ENCODE data around the gene PSMC5. TPM values are rescaled to one million over a fixed set of nuclear protein-coding genes. Genes with fewer than 3 reads are reported as not detected.

Gene PSMC5
- 50.2 and 65.2 TPM in 2 replicates for total RNA-seq

DNA sequence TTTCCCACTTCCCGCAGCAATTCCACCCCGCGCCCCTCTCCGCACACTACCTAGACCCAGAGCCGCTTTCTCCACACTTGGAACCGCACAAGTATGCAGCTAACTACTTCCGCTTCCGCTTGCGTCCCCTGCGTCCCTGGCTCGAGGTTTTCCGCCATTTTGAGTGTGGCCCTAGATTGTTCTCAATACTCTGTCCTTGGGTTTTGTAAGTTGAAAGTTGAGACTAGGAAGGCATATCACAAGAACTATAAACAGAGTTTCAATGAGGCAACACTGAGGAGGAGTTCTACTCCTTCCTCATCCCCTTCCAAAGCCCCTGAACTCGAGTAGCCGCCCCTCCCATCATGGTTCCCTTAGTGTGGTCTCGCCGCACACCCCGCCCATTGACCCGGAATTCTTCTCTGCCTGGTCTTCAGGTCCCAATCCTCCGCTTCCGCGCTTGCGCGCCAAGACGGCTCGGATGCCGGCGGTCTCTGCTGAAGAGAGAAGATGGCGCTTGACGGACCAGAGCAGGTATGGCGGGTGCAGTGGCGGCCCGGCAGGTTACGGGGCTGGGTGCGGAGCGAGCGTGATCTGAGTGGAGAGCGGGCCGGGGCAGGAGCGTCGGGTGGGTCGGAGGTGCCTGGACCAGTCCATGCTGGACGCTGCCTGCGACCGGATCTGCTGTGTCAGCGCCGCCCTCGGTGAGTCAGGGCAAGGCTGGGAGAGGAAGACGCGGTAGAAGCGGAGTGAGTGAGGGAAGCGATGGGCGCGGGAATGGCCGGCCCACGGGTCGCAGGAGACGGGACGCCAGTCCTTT, at the start of gene PSMC5, which contains the start of gene FTSJ3:
Gene PSMC5 (plus strand): TSS at position 430 of the 799 bp plus-strand sequence. CDS start 60 bp downstream, at position 490.
Gene FTSJ3 (minus strand): TSS at position 662 of the 799 bp plus-strand sequence. CDS start 761 bp downstream, outside the sequence.

DNA sequence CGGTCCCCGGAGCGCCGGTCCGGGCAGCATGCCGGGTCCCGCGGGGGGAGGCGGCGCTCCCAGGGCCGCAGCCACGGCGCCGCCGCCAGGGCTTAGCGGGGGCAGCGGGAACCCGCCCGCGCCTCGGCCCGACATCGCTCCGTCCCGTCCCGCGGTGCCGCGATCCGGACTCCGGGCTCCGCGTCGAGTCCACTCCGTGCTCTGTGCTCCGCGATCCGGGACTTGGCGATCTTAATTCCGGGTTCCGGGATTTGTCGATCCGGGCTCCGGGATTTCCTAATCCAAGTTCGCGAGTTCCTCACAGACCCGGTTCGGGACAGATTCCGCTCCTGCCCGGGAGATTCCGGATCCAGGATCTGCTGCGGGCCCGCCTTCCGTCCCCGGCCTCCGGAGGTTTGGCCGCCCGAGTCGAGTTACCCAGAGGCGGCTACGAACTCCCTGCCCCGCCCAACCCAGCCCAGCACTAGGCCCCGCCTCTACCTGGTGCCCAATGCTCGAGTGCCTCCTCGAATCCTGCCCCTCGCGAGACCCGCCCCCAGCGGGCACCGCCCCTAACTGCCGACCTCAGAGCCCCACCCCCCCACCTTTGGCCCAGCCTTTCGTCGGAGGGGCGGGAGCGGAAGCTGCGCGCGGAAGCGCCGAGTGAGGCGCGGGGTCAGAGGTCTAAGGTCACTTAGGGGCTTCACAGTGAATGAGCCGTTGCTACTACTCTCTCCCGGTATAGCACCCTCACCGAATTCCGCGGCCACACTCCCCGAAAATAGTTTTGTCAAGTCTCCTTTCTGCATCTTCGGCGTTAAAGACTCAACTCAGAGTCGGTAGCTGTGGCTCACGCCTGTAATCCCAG, 15.5 kb downstream of the PSMC5 start, which contains the start of gene SMARCD2:
Gene SMARCD2 (minus strand): TSS at position 146 of the 847 bp plus-strand sequence. CDS start 11 bp downstream, at position 135.

DNA sequence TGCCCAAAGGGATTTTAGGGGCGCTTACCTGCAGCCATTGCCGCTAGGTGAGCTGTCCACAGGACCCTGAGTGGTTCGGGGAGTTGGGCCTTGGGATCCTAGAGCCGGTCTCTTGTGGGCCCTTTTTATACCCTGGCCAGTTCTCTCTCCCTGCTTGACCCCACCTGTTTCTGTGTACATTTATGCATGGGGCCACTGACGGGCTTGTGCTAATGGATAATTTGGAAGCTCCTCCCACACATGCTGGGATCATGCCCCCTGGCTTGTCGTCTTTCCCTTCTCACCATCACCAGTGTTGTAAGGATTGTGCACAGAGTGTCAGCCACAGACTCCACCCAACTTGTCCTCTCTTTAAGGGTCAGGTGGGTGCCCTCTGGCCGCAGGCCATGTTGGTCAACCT, 46.3 kb downstream of the PSMC5 start, which contains the start of gene CSH2:
Gene CSH2 (minus strand): TSS at position 101 of the 400 bp plus-strand sequence. CDS start 63 bp downstream, at position 38.

Other genes with a start within 250 kb of the PSMC5 start
- gene TACO1, start 226.5 kb upstream of the PSMC5 start, total RNA-seq, result 14.9 and 16.1 TPM in 2 replicates
- gene MAP3K3, start 205.0 kb upstream of the PSMC5 start, total RNA-seq, result 26.4 and 28.0 TPM in 2 replicates
- gene LIMD2, start 127.3 kb upstream of the PSMC5 start, total RNA-seq, result 13.9 and 16.3 TPM in 2 replicates
- gene STRADA, start 85.6 kb upstream of the PSMC5 start, total RNA-seq, result 13.6 and 18.1 TPM in 2 replicates
- gene CCDC47, start 53.8 kb upstream of the PSMC5 start, total RNA-seq, result 27.9 and 38.9 TPM in 2 replicates
- 28.0 and 46.6 TPM in 2 replicates for gene DDX42, start 53.3 kb upstream of the PSMC5 start, total RNA-seq
- gene FTSJ3, start 232 bp downstream of the PSMC5 start, total RNA-seq, result 45.5 and 48.1 TPM in 2 replicates
- 212 and 236 TPM in 2 replicates for gene SMARCD2, start 15.3 kb downstream of the PSMC5 start, total RNA-seq
- gene CSH2, start 46.2 kb downstream of the PSMC5 start, total RNA-seq, result not detected in 2 replicates
- not detected in 2 replicates for gene GH2, start 54.5 kb downstream of the PSMC5 start, total RNA-seq
- gene CSH1, start 69.1 kb downstream of the PSMC5 start, total RNA-seq, result not detected in 2 replicates
- gene CSHL1, start 83.8 kb downstream of the PSMC5 start, total RNA-seq, result not detected in 2 replicates
- not detected in 2 replicates for gene GH1, start 91.4 kb downstream of the PSMC5 start, total RNA-seq
- not detected in 2 replicates for gene CD79B, start 104.9 kb downstream of the PSMC5 start, total RNA-seq
- under 0.01 TPM in 1 of 2 replicates, not detected in the other for gene SCN4A, start 145.5 kb downstream of the PSMC5 start, total RNA-seq
- gene PRR29, start 170.9 kb downstream of the PSMC5 start, total RNA-seq, result 0.82 and 3.8 TPM in 2 replicates
- 0.70 and 0.77 TPM in 2 replicates for gene ICAM2, start 193.2 kb downstream of the PSMC5 start, total RNA-seq